NCI-H2196 (cell line): ENCODE measurements around the gene PHIP.

Experiments used
- DNase-seq: peaks from one replicate; lab custom pipeline; 2025; ENCODE audit not compliant: unreplicated experiment; lab: John Stamatoyannopoulos, UW

The PHIP gene

GRCh38 chr6:79011940-79012339 lies 66.1 kb downstream of the PHIP start:
- no peak for DNase-seq

- no peak for DNase-seq
These were observed 67.6 kb downstream of the PHIP start for GRCh38 chr6:79010422-79010821.

GRCh38 chr6:79009819-79010218 lies 68.2 kb downstream of the PHIP start:
- no peak for DNase-seq

- DNase-seq: no peak
These were observed 72.6 kb downstream of the PHIP start for GRCh38 chr6:79005497-79005896.

- DNase-seq: no peak
These were observed 73.0 kb downstream of the PHIP start for GRCh38 chr6:79005024-79005423.

GRCh38 chr6:79004239-79004638 lies 73.8 kb downstream of the PHIP start:
- no peak for DNase-seq

- no peak for DNase-seq
These were observed 76.6 kb downstream of the PHIP start for GRCh38 chr6:79001415-79001814.

GRCh38 chr6:78999737-79000136 lies 78.3 kb downstream of the PHIP start:
- DNase-seq: no peak

GRCh38 chr6:78995946-78996345 lies 82.1 kb downstream of the PHIP start:
- no peak for DNase-seq

- no peak for DNase-seq
These were observed 82.7 kb downstream of the PHIP start for GRCh38 chr6:78995346-78995745.

GRCh38 chr6:78993955-78994354 lies 84.1 kb downstream of the PHIP start:
- no peak for DNase-seq

- no peak for DNase-seq
These were observed 88.9 kb downstream of the PHIP start for GRCh38 chr6:78989191-78989590.

- no peak for DNase-seq
These were observed 91.9 kb downstream of the PHIP start for GRCh38 chr6:78986161-78986560.

GRCh38 chr6:78984225-78984950 lies 93.7 kb downstream of the PHIP start:
- DNase-seq: no peak

GRCh38 chr6:78967191-78967590 lies 110.9 kb downstream of the PHIP start:
- DNase-seq: no peak

- no peak for DNase-seq
These were observed 111.5 kb downstream of the PHIP start for GRCh38 chr6:78966542-78966941.

GRCh38 chr6:78962448-78962847 lies 115.6 kb downstream of the PHIP start:
- DNase-seq: no peak

GRCh38 chr6:78954740-78955139 lies 123.3 kb downstream of the PHIP start:
- DNase-seq: no peak

GRCh38 chr6:78953798-78954197 lies 124.3 kb downstream of the PHIP start:
- DNase-seq: no peak

- no peak for DNase-seq
These were observed 125.7 kb downstream of the PHIP start for GRCh38 chr6:78952362-78952761.

- no peak for DNase-seq
These were observed 129.3 kb downstream of the PHIP start for GRCh38 chr6:78948785-78949184.

GRCh38 chr6:78947962-78948361 lies 130.1 kb downstream of the PHIP start:
- no peak for DNase-seq

- no peak for DNase-seq
These were observed 130.5 kb downstream of the PHIP start for GRCh38 chr6:78947529-78947928.
